Activated CD8-positive, alpha-beta T cell treated with anti-CD3 and anti-CD28 coated beads for 36 hours (primary cell): ENCODE results near the gene RIPOR3. TPM values are rescaled to one million over a fixed set of nuclear protein-coding genes. Genes with fewer than 3 reads are reported as not detected.

Experiments used
- ATAC-seq: fragments of 200-7000 bp; cut with Tn5 transposase; one replicate; pipeline ENCODE4 v1.10.0; 2021; ENCODE audit warnings: mild to moderate bottlenecking, moderate library complexity
- CTCF ChIA-PET: fragments of 350-600 bp; sonication (Branson Sonifier 250); formaldehyde crosslinking; loops from one replicate; lab custom pipeline; 2021; ENCODE audit warnings: antibody characterized with exemption; lab: Charles Lee
- POLR2A ChIA-PET: fragments of 350-600 bp; sonication (Branson Sonifier 250); formaldehyde crosslinking; loops from one replicate; lab custom pipeline; 2021; ENCODE audit warnings: antibody characterized with exemption; lab: Charles Lee
- DNase-seq: peaks from one replicate; pipeline ENCODE4 v3.0.0-alpha.2; 2020
- H3K27ac Mint-ChIP-seq: one replicate; pipeline ENCODE4 v1.8.0; 2021; ENCODE audit warnings: mild to moderate bottlenecking, mixed read lengths
- H3K27me3 Mint-ChIP-seq: one replicate; pipeline ENCODE4 v1.8.0; 2021; ENCODE audit warnings: mixed read lengths
- H3K36me3 Mint-ChIP-seq: one replicate; pipeline ENCODE4 v1.8.0; 2021; ENCODE audit warnings: low read depth, mixed read lengths
- H3K4me1 Mint-ChIP-seq: one replicate; pipeline ENCODE4 v1.8.0; 2021; ENCODE audit warnings: low read depth, mixed read lengths
- H3K4me3 Mint-ChIP-seq: one replicate; pipeline ENCODE4 v1.8.0; 2021; ENCODE audit warnings: mild to moderate bottlenecking, moderate library complexity, mixed read lengths
- H3K9me3 Mint-ChIP-seq: one replicate; pipeline ENCODE4 v1.8.0; 2021; ENCODE audit warnings: mixed read lengths
- intact Hi-C: fragments of 100-400 bp; cut with micrococcal nuclease; formaldehyde crosslinking; loops from one replicate; pipeline ENCODE4 v1.10.0; 2022
- total RNA-seq, 2 experiments: library from RNA; stranded (reverse); gene quantifications; one replicate each; pipeline ENCODE4 v1.2.3, GENCODE V29; 2021
- TF ChIP-seq, protein P1 (sequence below): fragments of 200-600 bp; IDR thresholded peaks from one replicate; pipeline ENCODE4 v1.8.0; 2022; ENCODE audit warnings: antibody characterized with exemption, mild to moderate bottlenecking

Gene RIPOR3
- total RNA-seq, 2 experiments from 2014 or later = not detected

DNA sequence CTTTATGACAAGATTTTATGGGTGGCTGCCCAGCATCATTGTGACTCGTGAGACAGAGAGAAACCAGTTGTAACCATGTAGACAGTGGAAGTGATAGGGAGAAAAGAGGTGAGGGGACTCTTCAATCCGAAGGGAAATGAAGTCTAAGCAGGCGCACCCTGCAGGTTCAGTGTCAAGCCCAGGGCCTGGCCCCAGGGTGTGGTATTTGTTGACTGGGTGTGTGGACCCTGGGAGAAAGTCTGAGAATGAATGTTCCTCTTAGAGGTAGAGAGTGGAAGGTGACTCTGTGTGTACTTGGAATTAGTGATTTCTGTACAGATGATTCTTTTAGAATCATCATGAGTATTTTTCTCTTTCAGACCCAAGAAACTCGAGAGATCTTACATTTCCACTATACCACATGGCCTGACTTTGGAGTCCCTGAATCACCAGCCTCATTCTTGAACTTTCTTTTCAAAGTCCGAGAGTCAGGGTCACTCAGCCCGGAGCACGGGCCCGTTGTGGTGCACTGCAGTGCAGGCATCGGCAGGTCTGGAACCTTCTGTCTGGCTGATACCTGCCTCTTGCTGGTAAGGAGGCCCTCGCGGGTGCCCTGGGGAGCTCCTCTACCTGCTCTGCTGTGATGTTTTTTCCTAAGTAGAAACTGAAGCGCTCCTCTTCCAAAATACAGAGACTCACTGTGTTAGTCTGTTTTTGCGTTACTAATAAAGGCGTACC lies 113.1 kb downstream of the RIPOR3 start:
- Mint-ChIP-seq H3K9me3 (no peaks in the 10 kb centered on the region), H3K27me3 (no peaks in the 10 kb centered on the region), H3K27ac (no peak overlapping the region), H3K4me1 (peaks cover 5% of the 10 kb centered on the region), H3K4me3 (no peak overlapping the region), H3K36me3 (peaks cover 61% of the 10 kb centered on the region)
- TF ChIP-seq, protein P1, sequence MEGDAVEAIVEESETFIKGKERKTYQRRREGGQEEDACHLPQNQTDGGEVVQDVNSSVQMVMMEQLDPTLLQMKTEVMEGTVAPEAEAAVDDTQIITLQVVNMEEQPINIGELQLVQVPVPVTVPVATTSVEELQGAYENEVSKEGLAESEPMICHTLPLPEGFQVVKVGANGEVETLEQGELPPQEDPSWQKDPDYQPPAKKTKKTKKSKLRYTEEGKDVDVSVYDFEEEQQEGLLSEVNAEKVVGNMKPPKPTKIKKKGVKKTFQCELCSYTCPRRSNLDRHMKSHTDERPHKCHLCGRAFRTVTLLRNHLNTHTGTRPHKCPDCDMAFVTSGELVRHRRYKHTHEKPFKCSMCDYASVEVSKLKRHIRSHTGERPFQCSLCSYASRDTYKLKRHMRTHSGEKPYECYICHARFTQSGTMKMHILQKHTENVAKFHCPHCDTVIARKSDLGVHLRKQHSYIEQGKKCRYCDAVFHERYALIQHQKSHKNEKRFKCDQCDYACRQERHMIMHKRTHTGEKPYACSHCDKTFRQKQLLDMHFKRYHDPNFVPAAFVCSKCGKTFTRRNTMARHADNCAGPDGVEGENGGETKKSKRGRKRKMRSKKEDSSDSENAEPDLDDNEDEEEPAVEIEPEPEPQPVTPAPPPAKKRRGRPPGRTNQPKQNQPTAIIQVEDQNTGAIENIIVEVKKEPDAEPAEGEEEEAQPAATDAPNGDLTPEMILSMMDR = no peak
- ChIA-PET CTCF (interaction anchor here (0.6 to 9.5 kb wide), 13 partner anchors 9 to 103 kb away, joined by 3 to 108 read pairs (median 7); partner anchors contain the start of gene PTPN1), POLR2A (interaction anchor here (1.1 to 1.3 kb wide), 2 partner anchors 63 to 67 kb away, joined by 3 read pairs; no protein-coding TSS in a partner anchor)
- ATAC-seq (no peak), DNase-seq (no peak)
- intact Hi-C loops = loop anchor here (2.0 to 10.0 kb wide), 2 partner anchors 99 to 393 kb away; no protein-coding TSS in a partner anchor

DNA sequence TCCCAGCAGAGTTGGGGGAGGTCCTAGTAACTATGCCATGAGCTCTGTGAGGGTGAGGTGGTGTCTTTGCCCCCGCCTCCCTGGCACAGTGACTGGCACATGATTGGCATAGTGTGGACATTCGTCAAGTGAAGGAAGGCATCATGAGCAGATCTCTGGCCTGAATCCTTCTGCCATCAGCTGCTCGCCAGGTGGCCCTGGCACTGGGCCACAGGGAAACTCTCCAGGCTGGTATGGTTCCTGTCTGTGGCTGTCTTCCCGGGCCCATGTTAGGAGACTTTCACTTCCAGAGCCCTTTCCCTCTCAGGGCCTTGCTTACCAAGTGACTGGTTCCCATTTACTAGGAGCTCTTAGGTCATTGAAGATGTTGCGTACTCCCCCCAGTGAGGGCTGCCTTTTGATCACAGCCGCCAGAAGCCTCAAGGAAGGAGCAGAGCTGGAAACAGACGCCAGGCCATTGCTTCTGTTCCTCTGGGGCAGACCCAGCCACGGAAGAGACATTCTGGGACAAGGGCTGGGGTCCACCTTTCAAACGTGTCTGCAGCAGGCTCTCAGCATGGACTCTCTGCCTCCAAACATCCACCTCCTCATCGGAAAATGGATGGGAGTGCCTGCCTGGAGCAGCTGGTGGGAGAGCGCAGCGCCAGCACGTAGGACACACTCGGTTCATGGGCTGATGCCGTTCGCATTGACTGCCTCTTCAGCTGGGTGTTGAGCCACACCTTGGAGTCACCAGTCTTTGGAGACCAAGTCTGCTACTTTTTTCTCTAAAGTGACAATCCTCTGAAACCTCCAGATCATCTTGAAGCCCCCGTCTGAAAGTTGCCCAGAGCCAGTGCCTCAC lies 113.9 kb downstream of the RIPOR3 start:
- no peak overlapping the region for H3K27ac Mint-ChIP-seq
- peaks cover 10% of the 10 kb centered on the region for H3K4me1 Mint-ChIP-seq
- H3K27me3 Mint-ChIP-seq = no peaks in the 10 kb centered on the region
- H3K36me3 Mint-ChIP-seq = peaks cover 55% of the 10 kb centered on the region
- H3K4me3 Mint-ChIP-seq = no peak overlapping the region
- no peak for ATAC-seq
- ChIA-PET CTCF (interaction anchor here (0.7 to 9.5 kb wide), 4 partner anchors 11 to 96 kb away, joined by 3 to 108 read pairs (median 47); partner anchors contain the start of gene PTPN1), POLR2A (interaction anchor here (1.3 kb wide), 1 partner anchor 62 kb away, joined by 3 read pairs; no protein-coding TSS in a partner anchor)
- no peak for DNase-seq
- no peaks in the 10 kb centered on the region for H3K9me3 Mint-ChIP-seq
- intact Hi-C loops = loop anchor here (2.0 to 10.0 kb wide), 2 partner anchors 99 to 393 kb away; no protein-coding TSS in a partner anchor
- TF ChIP-seq, protein P1 = no peak

DNA sequence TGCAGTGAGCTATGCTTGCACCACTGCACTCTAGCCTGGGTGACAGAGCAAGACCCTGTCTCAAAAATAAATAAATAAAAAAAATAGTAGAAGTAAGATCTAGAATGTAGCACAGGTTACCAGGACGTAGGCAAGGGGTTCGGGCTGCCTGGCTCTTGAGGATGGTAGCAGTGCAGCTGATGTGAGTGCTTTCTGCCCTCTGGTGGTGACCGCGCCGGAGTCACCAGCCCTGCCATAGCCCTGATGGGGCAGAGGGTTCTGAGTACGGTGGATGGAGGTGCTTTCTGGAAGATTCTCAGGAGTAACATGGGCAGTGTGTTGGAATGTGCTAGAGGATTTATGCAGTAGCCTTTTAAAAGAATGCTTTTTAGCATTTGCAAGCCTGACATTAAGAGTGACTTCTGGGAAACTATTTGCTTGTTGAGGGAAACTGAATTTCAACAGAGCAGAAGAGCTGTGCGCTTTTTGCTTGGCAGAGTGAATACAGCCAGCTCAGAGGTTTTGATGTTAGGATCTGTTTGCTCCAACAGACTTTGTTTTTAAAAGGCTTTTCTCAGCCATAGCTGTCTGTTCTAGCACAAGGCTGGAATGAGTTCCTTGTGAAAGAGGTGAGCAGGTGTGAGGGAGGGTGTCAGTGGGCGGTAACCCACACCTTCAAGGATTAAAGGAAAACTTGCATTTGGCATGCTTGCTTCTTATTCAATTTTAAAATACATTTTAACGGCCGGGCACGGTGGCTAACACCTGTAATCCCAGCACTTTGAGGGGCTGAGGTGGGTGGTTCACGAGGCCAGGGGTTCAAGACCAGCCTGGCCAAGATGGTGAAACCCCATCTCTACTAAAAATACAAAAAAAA lies 115.2 kb downstream of the RIPOR3 start:
- H3K27ac Mint-ChIP-seq = peak overlapping the region; percentile 68
- ChIA-PET CTCF (interaction anchor here (0.7 to 9.5 kb wide), 26 partner anchors 8 to 390 kb away, joined by 3 to 108 read pairs (median 4); partner anchors contain the start of gene PTPN1), POLR2A (interaction anchor here (1.1 kb wide), 1 partner anchor 64 kb away, joined by 3 read pairs; no protein-coding TSS in a partner anchor)
- DNase-seq (peak; percentile 80), ATAC-seq (peak; percentile 86)
- no peaks in the 10 kb centered on the region for H3K9me3 Mint-ChIP-seq
- H3K27me3 Mint-ChIP-seq = no peaks in the 10 kb centered on the region
- H3K4me3 Mint-ChIP-seq = no peak overlapping the region
- H3K4me1 Mint-ChIP-seq = peaks cover 20% of the 10 kb centered on the region
- TF ChIP-seq, protein P1 = peak; percentile 75
- H3K36me3 Mint-ChIP-seq = peaks cover 59% of the 10 kb centered on the region
- intact Hi-C loops = loop anchor here (10.0 kb wide), 1 partner anchor 391 kb away; no protein-coding TSS in a partner anchor

DNA sequence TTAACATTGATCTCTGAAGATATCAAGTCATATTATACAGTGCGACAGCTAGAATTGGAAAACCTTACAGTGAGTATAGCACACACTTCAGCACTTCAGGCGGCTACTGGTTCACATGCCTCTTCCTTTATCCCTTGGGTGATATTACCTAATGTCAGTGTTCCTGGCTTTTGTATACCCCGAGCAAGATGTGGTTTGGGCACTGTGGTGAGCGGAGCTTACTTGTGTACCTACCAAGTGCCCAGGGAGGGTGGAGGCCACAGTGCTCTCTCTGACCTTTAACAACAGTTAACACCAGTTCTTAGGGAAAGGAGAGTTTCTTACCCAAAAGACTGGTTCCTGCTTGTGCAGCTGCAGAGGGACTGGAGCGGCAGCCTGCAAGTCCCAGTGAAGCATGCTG lies 116.8 kb downstream of the RIPOR3 start:
- no peaks in the 10 kb centered on the region for H3K27me3 Mint-ChIP-seq
- no peak for DNase-seq
- H3K27ac Mint-ChIP-seq = peak overlapping the region; percentile 21
- ChIA-PET POLR2A (interaction anchor here (1.0 to 1.2 kb wide), 2 partner anchors 12 to 26 kb away, joined by 3 read pairs; no protein-coding TSS in a partner anchor), CTCF (interaction anchor here (0.7 to 9.5 kb wide), 11 partner anchors 13 to 395 kb away, joined by 3 to 108 read pairs (median 11); partner anchors contain the start of gene PTPN1)
- H3K9me3 Mint-ChIP-seq = no peaks in the 10 kb centered on the region
- TF ChIP-seq, protein P1 = no peak
- intact Hi-C loops = loop anchor here (5.0 to 10.0 kb wide), 2 partner anchors 82 to 390 kb away; no protein-coding TSS in a partner anchor
- H3K4me1 Mint-ChIP-seq = peaks cover 33% of the 10 kb centered on the region
- no peak for ATAC-seq
- H3K36me3 Mint-ChIP-seq = peaks cover 46% of the 10 kb centered on the region
- no peak overlapping the region for H3K4me3 Mint-ChIP-seq
